GM18907 (cell line): Measurements from ENCODE around the gene NDUFV2.
"Not testable (repeated sequence)": the region's sequence is repeated elsewhere in the genome, so short reads cannot be mapped to it uniquely, and the experiment has no call there.

ENCODE experiments used
- ATAC-seq: cut with Tn5 transposase; IDR thresholded peaks from one replicate; pipeline ENCODE4 v1.9.1; 2021; ENCODE audit warnings: mild to moderate bottlenecking, moderate library complexity; ENCODE audit not compliant: unreplicated experiment

The NDUFV2 gene

GRCh38 chr18:9147440-9148202 is 45.1 kb downstream of the NDUFV2 start:
- ATAC-seq, result peak; percentile 45

GRCh38 chr18:9148203-9148552 is 45.7 kb downstream of the NDUFV2 start:
- ATAC-seq, result no peak

GRCh38 chr18:9150121-9150520 is 47.6 kb downstream of the NDUFV2 start:
- no peak for ATAC-seq

GRCh38 chr18:9153256-9153655 is 50.8 kb downstream of the NDUFV2 start:
- no peak for ATAC-seq

GRCh38 chr18:9156604-9157249 is 54.2 kb downstream of the NDUFV2 start:
- no peak for ATAC-seq

- no peak for ATAC-seq
Observed at GRCh38 chr18:9157806-9158205, 55.3 kb downstream of the NDUFV2 start.

GRCh38 chr18:9160014-9160413 is 57.5 kb downstream of the NDUFV2 start:
- no peak for ATAC-seq

GRCh38 chr18:9162663-9163062 is 60.2 kb downstream of the NDUFV2 start:
- not testable (repeated sequence) for ATAC-seq

- not testable (repeated sequence) for ATAC-seq
Observed at GRCh38 chr18:9164149-9164548, 61.6 kb downstream of the NDUFV2 start.

- ATAC-seq, result not testable (repeated sequence)
Observed at GRCh38 chr18:9165883-9166282, 63.4 kb downstream of the NDUFV2 start.

- not testable (repeated sequence) for ATAC-seq
Observed at GRCh38 chr18:9169515-9169914, 67.0 kb downstream of the NDUFV2 start.

- not testable (repeated sequence) for ATAC-seq
Observed at GRCh38 chr18:9171919-9172318, 69.4 kb downstream of the NDUFV2 start.

GRCh38 chr18:9172506-9173127 is 70.1 kb downstream of the NDUFV2 start:
- ATAC-seq, result no peak

GRCh38 chr18:9173770-9174233 is 71.3 kb downstream of the NDUFV2 start:
- ATAC-seq, result no peak

- ATAC-seq, result no peak
Observed at GRCh38 chr18:9174302-9174701, 71.8 kb downstream of the NDUFV2 start.

- no peak for ATAC-seq
Observed at GRCh38 chr18:9175115-9175514, 72.6 kb downstream of the NDUFV2 start.

- ATAC-seq, result no peak
Observed at GRCh38 chr18:9177031-9177430, 74.5 kb downstream of the NDUFV2 start.

- ATAC-seq, result no peak
Observed at GRCh38 chr18:9177466-9177865, 75.0 kb downstream of the NDUFV2 start.

- ATAC-seq, result no peak
Observed at GRCh38 chr18:9178557-9178956, 76.1 kb downstream of the NDUFV2 start.

GRCh38 chr18:9181275-9181674 is 78.8 kb downstream of the NDUFV2 start:
- no peak for ATAC-seq

- no peak for ATAC-seq
Observed at GRCh38 chr18:9182852-9183399, 80.4 kb downstream of the NDUFV2 start.
